DOHH2 (cell line): ENCODE results near the gene NCAN.

Experiments used
- H3F3A ChIP-seq: fragments of 200-600 bp; sonication (generic), shearing (Covaris generic); 2 replicates; pipeline ENCODE4 v1.6.0; 2016; ENCODE audit warnings: antibody characterized with exemption, mild to moderate bottlenecking; ENCODE audit not compliant: control insufficient read depth, insufficient read depth
- H3K27ac ChIP-seq: fragments of 200-600 bp; sonication (generic); 2 replicates; pipeline ENCODE4 v1.5.1; 2014; ENCODE audit warnings: low read depth, mild to moderate bottlenecking, low read length, moderate library complexity
- H3K27me3 ChIP-seq: fragments of 200-600 bp; sonication (generic); 2 replicates; pipeline ENCODE4 v1.6.1; 2014; ENCODE audit warnings: mild to moderate bottlenecking, low read length, mixed read lengths; ENCODE audit not compliant: control insufficient read depth
- H3K36me3 ChIP-seq: fragments of 200-600 bp; sonication (generic); 2 replicates; pipeline ENCODE4 v1.6.1; 2014; ENCODE audit warnings: mild to moderate bottlenecking, low read length, moderate library complexity, mixed read lengths; ENCODE audit not compliant: control insufficient read depth
- H3K4me1 ChIP-seq: fragments of 200-600 bp; sonication (generic); 2 replicates; pipeline ENCODE4 v1.6.1; 2014; ENCODE audit warnings: mild to moderate bottlenecking, low read length, mixed read lengths; ENCODE audit not compliant: control insufficient read depth
- H3K4me2 ChIP-seq: fragments of 200-600 bp; sonication (generic); 2 replicates; pipeline ENCODE4 v1.6.0; 2014; ENCODE audit warnings: mild to moderate bottlenecking, low read length, moderate library complexity
- H3K4me3 ChIP-seq: fragments of 200-600 bp; sonication (generic); 2 replicates; pipeline ENCODE4 v1.5.1; 2014; ENCODE audit warnings: mild to moderate bottlenecking, low read length, mixed read lengths
- H3K79me2 ChIP-seq: fragments of 200-600 bp; sonication (generic); 2 replicates; pipeline ENCODE4 v1.6.1; 2014; ENCODE audit warnings: mild to moderate bottlenecking, low read length, mixed read lengths; ENCODE audit not compliant: control insufficient read depth
- H3K9me2 ChIP-seq: fragments of 200-600 bp; sonication (generic); replicated peaks from 2 replicates; pipeline ENCODE4 v1.6.1; 2014; ENCODE audit warnings: mild to moderate bottlenecking, low read length, mixed read lengths; ENCODE audit not compliant: control insufficient read depth
- H3K9me3 ChIP-seq: fragments of 200-600 bp; sonication (generic); 2 replicates; pipeline ENCODE4 v1.6.1; 2014; ENCODE audit warnings: antibody characterized with exemption, low read length, mixed read lengths; ENCODE audit not compliant: control insufficient read depth, insufficient read depth
- H4K20me1 ChIP-seq: fragments of 200-600 bp; sonication (generic); 2 replicates; pipeline ENCODE4 v1.6.0; 2014; ENCODE audit warnings: low read depth, mild to moderate bottlenecking, antibody characterized with exemption, low read length, moderate library complexity; ENCODE audit not compliant: control insufficient read depth, insufficient read depth
- CTCF ChIP-seq: fragments of 200-600 bp; sonication (generic); IDR thresholded peaks from one replicate; pipeline ENCODE4 v1.5.1; 2014; ENCODE audit warnings: antibody characterized with exemption, mild to moderate bottlenecking, low read depth, low read length; ENCODE audit not compliant: poor library complexity, severe bottlenecking
- EZH2phosphoT487 ChIP-seq: fragments of 200-600 bp; sonication (generic); IDR thresholded peaks from 2 replicates; pipeline ENCODE4 v1.6.1; 2017; ENCODE audit warnings: borderline replicate concordance, mild to moderate bottlenecking, antibody characterized with exemption, low read length, moderate library complexity, mixed read lengths

The NCAN gene

DNA sequence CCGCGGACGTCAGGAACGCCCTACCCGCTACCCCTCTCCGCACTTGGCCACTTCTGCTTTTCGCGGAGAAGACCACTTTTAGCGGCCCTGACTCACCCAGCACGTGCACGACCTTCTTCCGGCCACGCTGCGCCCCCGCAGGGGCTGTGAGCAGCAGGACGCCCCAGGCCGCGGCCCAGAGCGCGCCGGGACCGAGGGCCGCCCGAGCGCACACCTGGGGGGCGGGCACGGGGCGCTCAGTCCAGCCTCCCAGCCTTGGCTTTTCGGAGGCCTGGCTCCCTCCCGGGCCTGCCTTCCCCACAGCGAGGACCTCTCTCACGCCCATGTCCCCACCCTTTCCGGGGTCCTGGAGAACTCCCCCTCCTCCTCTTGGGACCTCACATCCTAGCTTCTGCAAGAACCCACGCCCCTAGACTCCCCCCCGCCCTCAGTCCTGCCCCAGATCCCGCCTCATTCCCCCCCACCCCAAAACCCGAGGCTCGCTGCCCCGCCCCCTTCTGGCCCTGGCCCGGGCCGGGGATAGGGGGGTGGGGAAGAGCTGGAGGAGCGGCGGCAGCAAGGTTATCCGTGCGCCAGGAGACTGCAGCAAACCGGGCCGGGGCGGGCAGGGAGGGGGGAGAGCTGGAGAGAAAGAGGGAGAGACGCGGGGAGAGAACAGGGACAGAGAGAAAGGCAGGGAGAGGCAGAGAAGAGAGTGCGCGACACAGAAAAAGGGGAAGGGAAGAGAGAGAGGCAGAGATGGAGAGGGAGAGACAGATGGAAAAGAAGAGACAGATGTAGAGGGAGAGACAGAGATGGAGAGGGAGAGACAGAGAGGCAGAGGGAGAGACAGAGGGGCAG lies 49.8 kb downstream of the NCAN start:
- Histone ChIP-seq H3K4me2 (peak overlapping the region; percentile 56), H3K27me3 (peaks cover 34% of the 10 kb centered on the region), H3F3A (no peaks in the 10 kb centered on the region), H3K9me2 (no peaks in the 10 kb centered on the region), H3K36me3 (no peaks in the 10 kb centered on the region), H3K4me1 (peaks cover 18% of the 10 kb centered on the region), H3K79me2 (no peaks in the 10 kb centered on the region), H3K27ac (no peak overlapping the region), H3K9me3 (peaks cover 11% of the 10 kb centered on the region; the same call in 1 of the 2 replicates), H3K4me3 (no peak overlapping the region; the same call in 1 of the 2 replicates), H4K20me1 (no peaks in the 10 kb centered on the region)
- no peak for TF ChIP-seq CTCF
- peak; percentile 73; the same call in 1 of the 2 replicates for TF ChIP-seq EZH2phosphoT487

DNA sequence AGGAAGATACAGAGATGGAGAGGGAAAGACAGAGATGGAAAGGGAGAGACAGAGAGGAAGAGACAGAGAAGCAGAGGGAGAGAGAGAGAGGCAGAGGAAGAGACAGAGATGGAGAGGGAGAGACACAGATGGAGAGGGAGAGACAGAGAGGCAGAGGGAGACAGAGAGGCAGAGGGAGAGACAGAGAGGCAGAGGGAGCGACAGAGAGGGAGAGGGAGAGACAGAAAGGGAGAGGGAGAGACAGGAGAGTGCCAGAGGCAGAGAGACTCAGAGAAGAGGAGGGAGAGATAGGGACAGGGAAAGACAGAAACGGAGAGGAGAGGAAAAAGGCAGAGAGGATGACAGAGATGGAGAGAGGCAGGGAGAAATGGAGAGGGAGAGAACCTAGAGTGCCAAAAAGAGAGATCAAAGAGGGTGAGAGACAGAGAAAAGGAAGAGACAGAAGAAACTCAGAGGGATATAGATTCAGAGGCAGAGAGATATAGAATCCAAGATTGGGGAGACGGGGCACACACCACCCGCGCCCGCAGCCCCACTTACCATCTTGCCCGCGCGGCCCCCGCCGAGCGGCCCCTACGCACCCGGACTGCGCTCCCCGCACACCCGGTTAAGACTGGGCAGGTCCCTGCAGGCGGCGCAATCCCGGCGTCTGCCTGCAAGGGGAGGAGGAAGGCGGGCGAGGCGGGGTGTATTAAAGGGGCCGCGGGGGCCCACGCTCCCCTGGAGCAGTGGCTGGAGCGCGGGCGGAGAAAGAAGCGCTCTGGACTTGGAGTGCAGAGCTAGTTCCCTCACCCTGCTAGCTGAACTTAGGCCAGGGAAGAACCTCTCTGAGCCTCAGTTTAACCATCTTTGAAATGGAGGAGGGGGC lies 50.7 kb downstream of the NCAN start:
- no peak overlapping the region for H3K27ac ChIP-seq
- no peaks in the 10 kb centered on the region for H3K79me2 ChIP-seq
- peaks cover 18% of the 10 kb centered on the region for H3K4me1 ChIP-seq
- H3K4me3 ChIP-seq = no peak overlapping the region
- H3F3A ChIP-seq = no peaks in the 10 kb centered on the region
- no peaks in the 10 kb centered on the region for H4K20me1 ChIP-seq
- H3K9me2 ChIP-seq = no peaks in the 10 kb centered on the region
- no peak overlapping the region for H3K4me2 ChIP-seq
- peaks cover 11% of the 10 kb centered on the region; the same call in 1 of the 2 replicates for H3K9me3 ChIP-seq
- peaks cover 33% of the 10 kb centered on the region for H3K27me3 ChIP-seq
- no peaks in the 10 kb centered on the region for H3K36me3 ChIP-seq
- no peak for TF ChIP-seq EZH2phosphoT487
- no peak for TF ChIP-seq CTCF

- no peak overlapping the region for H3K27ac ChIP-seq
- H3F3A ChIP-seq = no peaks in the 10 kb centered on the region
- no peaks in the 10 kb centered on the region for H3K9me2 ChIP-seq
- H3K36me3 ChIP-seq = no peaks in the 10 kb centered on the region
- peaks cover 11% of the 10 kb centered on the region; the same call in 1 of the 2 replicates for H3K9me3 ChIP-seq
- H4K20me1 ChIP-seq = no peaks in the 10 kb centered on the region
- H3K4me3 ChIP-seq = no peak overlapping the region
- peaks cover 18% of the 10 kb centered on the region for H3K4me1 ChIP-seq
- TF ChIP-seq CTCF = no peak
- peaks cover 33% of the 10 kb centered on the region for H3K27me3 ChIP-seq
- H3K4me2 ChIP-seq = no peak overlapping the region
- H3K79me2 ChIP-seq = no peaks in the 10 kb centered on the region
These were observed 52.2 kb downstream of the NCAN start for GRCh38 chr19:19263886-19264487.
